GM12872 (cell line): ENCODE results near the gene GFRA1.

Experiments used
- CTCF ChIP-seq: IDR thresholded peaks from 3 replicates; pipeline ENCODE4 v1.5.1; 2011; ENCODE audit warnings: low read depth, mild to moderate bottlenecking, low read length, moderate library complexity; ENCODE audit not compliant: insufficient read depth

GFRA1 gene

GRCh38 chr10:116098411-116099022 is 174.5 kb downstream of the GFRA1 start:
- TF ChIP-seq CTCF: no peak

GRCh38 chr10:116097239-116097784 is 175.7 kb downstream of the GFRA1 start:
- TF ChIP-seq CTCF: no peak

- no peak for TF ChIP-seq CTCF
These were observed 176.5 kb downstream of the GFRA1 start for GRCh38 chr10:116096526-116096925.

- no peak for TF ChIP-seq CTCF
These were observed 178.7 kb downstream of the GFRA1 start for GRCh38 chr10:116094356-116094755.

GRCh38 chr10:116093031-116093430 is 180.0 kb downstream of the GFRA1 start:
- TF ChIP-seq CTCF: no peak

- no peak for TF ChIP-seq CTCF
These were observed 184.0 kb downstream of the GFRA1 start for GRCh38 chr10:116088985-116089384.

GRCh38 chr10:116085323-116085722 is 187.7 kb downstream of the GFRA1 start:
- no peak for TF ChIP-seq CTCF

- no peak for TF ChIP-seq CTCF
These were observed 188.8 kb downstream of the GFRA1 start for GRCh38 chr10:116084161-116084560.
